Renal cortical epithelial cell (primary cell): ENCODE results near the gene TNNI2. TPM values are rescaled to one million over a fixed set of nuclear protein-coding genes. Genes with fewer than 3 reads are reported as not detected.
"Not testable (repeated sequence)": the region's sequence is repeated elsewhere in the genome, so short reads cannot be mapped to it uniquely, and the experiment has no call there.

Experiments
- DNase-seq: peaks from one replicate; pipeline ENCODE4 v3.0.0-alpha.2; 2011; ENCODE audit warnings: low read depth
- total RNA-seq: library from RNA; depleted of rRNA; stranded (reverse); fragments of >200 nt; gene quantifications from 2 replicates; pipeline ENCODE4 v1.2.3, GENCODE V29; 2014

Gene TNNI2
- total RNA-seq, 1 donor from 2014 or later: not detected

- no peak for DNase-seq
Measured at GRCh38 chr11:1875093-1875850, 36.5 kb downstream of the TNNI2 start.

DNA sequence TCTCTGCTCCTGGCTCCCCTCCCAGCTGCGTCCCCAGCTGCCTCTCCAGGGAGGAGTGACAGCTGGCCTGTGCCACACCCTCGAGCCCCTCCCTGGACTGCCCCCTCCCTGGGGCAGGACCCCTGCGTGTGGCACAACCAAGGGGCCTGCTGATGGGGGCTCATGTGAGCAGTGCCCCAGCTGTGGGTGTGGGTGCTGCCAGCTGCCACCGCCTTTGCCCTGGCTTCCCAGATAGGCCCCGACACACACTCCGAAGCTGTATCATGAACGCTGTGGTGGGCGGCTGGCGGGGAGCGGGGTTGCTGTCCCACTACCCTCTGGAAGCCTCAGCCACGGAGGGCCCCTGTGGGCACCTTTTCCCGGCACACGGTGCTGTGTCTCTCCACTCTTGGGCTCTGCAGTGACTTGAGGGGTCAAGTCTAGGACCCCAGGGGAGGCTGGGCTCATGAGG, 37.1 kb downstream of the TNNI2 start:
- not testable (repeated sequence) for DNase-seq

DNA sequence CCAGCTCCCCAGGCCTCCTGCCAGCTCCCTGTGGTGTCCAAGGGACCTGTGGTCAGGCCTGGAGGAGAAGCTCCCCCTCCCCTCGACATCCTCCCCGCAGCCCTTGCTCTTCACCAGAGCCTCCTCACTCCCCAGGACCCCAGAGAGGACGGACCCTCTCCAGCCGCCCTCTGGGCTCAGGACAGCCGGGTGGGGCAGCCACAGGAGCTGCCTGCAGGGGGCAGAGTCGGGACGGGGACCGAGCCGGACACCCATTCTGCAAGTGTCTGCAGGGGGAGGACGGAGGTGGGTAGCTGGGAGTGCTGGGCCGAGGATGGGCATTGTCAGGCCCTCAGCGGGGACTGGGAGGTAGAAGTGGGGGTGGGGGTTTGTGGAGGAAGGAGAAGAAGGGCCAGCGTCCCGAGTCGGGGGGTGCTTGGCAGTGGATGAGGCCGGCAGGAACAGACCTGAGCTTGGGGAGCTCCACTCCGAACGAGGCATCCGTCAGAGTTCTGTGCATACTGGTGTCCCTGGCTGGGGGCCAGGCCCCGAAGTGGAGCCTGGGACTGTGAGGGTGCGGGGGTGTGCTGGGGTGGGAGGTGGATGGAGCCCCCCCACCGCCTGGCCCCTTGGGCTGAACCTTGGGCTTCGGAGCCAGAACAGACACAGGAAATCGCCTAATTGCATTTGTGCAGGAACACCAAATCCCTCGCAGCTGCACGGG, 37.7 kb downstream of the TNNI2 start:
- no peak for DNase-seq

DNA sequence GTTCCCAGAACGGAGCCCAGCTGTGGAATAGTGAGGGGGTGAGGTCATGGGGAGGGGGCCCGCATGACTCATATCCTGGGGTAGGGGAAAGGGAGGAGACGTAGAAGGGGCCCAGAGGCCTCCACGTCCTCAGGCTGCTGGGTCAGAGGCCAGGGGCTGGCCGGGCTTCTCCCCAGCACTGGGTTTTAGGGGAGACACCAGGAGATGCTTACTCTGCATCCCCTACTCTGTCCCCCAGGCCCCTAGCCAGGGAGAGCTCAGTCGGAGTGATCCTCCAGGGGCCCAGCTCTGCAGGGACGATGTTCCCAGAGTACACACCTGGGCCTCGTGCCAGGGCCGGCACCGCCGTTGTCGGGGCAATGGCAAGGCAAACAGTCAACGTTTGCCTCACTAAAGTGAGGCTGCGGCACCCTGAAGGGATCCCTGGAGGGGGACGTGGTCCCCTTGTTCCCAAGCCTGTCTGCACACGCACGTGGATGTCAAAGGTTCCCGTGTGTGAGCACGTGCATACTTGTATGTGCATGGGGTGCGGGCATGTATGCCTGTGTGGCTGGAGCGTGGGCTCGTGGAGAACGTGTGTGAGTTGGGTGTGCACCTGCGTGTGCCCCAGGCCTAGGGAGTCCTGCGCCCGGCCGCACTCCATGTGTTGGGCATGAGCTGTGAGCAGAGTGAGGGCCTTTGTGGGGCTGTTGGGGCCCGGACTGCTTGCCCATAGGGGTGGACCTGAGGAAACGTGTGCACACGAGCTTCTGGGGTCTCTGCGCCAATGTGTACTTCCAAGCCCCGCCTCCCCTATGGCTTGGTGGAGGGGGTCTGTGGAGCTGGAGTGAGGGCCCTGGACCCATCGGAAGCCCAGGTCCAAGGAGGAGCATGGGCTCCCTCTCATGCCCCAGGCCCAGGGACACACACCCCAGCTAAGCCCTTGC, 38.7 kb downstream of the TNNI2 start:
- no peak for DNase-seq

GRCh38 chr11:1878137-1879031, 39.6 kb downstream of the TNNI2 start:
- no peak for DNase-seq

GRCh38 chr11:1879342-1879940, 40.7 kb downstream of the TNNI2 start:
- DNase-seq: no peak

GRCh38 chr11:1879941-1880720, 41.4 kb downstream of the TNNI2 start:
- no peak for DNase-seq

GRCh38 chr11:1880746-1881441, 42.1 kb downstream of the TNNI2 start:
- no peak for DNase-seq

DNA sequence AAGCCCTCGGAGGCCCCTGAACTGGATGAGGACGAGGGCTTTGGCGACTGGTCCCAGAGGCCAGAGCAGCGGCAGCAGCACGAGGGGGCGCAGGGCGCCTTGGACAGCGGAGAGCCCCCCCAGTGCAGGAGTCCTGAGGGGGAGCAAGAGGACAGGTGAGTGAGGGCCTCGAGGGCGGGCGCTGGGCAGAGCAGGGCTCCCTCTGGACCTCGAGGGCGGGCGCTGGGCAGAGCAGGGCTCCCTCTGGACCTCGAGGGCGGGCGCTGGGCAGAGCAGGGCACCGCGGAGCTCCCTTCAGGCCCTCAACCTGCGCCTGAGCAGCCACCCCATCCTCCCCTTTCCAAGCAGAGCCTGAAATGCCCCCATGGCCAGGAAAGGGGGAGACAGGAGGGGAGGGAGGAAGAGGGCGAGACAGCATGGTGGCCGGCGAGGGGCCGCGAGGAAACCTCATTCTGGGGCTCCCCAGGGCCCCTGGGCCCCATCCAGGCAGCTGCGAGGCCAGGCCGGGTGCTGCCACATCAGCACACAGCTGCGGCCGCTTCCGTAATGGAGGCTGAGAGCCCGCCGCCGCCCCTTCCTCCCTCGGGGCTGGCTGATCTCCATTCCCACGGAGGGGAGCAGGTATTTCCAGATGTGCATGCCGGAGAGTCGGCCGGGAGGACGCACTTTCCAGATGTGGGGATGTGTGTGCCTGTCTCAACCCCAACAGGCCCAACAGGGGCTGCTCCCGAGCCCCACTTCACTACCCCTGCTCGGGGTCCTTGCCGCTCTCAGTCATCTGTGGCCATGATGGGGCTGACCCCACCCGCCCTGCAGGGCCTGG, 42.9 kb downstream of the TNNI2 start:
- DNase-seq: no peak

DNA sequence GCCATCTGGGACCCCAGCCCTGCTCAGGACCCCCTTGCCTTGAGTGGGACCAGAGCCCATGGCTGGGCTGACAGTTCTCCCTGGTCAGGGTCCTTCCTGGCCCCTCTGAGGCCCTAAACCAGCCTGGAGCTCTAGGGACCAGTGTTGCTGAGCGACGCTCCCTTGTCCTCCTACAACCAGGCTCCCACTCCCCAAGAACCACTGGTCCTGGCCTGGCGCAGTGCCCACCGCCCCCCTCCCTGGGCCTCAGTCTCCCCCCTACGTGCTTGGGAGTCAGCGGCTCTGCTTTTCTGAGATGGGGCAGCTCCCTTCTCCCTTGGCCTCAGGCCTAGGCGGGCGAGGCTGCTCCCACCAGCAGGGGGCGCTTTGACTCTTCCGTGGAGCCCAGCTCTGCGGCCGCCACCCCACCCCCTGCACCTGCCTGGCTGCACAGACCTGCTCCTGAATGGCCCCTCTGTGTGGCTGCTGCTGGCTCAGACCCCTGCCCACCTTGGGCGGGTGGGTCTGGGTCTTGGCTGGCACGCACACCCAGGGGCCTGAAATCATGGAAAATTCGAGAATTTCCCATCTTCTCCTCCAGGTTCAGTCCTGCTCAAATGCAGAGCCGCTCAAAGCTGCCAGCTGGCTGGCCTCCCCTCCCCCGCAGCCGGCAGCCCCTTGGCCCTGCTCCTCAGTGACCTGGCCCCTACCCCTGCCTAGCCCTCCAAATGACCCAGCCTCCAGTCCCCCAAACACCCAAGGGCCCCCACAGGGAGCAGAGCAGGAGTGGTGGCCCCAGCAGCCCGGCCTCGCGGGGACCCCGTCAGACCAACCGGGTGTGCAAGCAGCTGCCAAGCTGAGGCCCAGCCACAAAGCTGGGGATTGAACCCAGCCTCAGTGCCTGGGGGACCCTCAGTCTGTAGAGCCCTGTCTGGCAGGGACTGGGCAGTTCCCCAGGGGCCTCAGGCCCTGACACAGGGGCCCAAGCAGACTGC, 43.8 kb downstream of the TNNI2 start:
- DNase-seq: peak; percentile 9

- no peak for DNase-seq
Measured at GRCh38 chr11:1883346-1884302, 44.8 kb downstream of the TNNI2 start.

DNA sequence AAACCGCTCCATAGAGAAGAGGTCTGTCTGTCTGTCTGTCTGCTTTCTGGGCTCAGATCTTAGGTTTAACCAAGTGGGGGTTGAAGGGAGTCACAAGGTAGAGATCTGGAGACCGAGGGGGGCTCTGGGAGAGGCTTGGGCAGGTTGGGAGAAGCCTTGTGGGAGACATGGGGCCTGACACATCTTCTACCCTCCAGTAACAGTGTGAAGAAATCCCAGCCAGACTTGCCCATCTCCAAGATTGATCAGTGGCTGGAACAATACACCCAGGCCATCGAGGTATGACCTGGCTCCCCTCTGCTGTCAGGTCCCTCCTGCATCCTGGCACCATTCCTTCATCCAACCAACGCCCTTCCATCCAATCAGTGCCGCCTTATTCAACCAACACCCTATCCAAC, 45.5 kb downstream of the TNNI2 start:
- no peak for DNase-seq

DNA sequence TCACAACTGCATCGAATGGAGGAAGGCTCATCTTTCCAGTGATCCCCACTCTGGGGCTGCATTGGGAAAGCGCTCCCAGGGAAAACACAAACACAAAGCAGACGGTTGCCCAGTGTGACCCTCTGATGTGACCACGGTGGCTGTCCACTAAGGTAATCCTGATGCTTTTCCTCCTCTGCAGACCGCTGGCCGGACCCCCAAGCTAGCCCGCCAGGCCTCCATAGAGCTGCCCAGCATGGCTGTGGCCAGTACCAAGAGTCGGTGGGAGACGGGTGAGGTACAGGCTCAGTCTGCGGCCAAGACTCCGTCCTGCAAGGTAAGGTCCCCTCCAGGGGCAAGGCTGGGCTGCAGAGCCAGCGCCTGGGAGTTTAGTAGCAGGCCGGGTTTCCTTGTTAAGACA, 47.8 kb downstream of the TNNI2 start:
- DNase-seq: not testable (repeated sequence)

DNA sequence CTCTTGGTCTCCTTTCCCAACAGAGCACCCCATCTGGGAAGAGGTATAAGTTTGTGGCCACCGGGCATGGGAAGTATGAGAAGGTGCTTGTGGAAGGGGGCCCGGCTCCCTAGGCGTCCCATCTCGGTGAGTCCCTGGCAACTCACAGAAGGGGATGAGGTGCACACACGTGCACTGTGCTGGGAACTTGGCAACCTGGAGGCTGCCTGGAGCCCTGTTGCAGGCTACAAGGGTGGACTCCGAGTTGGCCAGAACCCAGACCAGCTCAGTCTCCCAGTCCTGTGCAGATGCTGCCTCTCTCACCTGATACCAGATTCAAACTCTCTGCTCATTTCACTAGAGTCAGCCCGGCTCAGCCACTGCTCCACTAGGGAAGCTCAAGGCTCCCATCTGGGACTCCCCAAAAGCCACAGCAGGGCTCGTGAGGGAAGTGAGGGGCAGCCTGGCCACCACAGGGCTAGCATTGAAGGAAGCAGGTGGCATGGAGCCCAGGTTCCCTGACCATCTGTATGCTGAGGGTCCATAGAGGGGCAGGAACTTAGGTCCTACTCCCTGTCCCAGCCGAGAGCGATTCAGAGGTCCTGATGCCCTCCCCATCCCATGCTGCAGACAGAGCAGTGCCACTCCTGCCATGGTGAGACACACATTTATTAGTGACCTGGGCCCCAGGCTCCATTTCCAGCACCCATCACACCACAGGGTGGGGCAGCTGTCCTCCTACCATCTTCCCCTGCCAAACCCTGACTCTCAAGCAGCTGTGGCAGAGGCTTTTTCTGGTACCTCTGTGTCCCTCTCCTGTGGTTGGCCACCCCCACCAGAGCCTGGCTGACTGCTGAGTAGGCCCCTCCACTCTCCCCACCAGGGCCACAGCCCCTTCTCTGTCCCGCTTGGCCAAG, 48.9 kb downstream of the TNNI2 start:
- DNase-seq: no peak

GRCh38 chr11:1888347-1888753, 49.6 kb downstream of the TNNI2 start:
- DNase-seq: no peak
